Measurements from ENCODE around the gene KLF4. TPM values are rescaled to one million over a fixed set of nuclear protein-coding genes. Genes with fewer than 3 reads are reported as not detected.

The KLF4 gene
- total RNA-seq, 1 experiment from 2014 or later: 5.9 TPM

DNA sequence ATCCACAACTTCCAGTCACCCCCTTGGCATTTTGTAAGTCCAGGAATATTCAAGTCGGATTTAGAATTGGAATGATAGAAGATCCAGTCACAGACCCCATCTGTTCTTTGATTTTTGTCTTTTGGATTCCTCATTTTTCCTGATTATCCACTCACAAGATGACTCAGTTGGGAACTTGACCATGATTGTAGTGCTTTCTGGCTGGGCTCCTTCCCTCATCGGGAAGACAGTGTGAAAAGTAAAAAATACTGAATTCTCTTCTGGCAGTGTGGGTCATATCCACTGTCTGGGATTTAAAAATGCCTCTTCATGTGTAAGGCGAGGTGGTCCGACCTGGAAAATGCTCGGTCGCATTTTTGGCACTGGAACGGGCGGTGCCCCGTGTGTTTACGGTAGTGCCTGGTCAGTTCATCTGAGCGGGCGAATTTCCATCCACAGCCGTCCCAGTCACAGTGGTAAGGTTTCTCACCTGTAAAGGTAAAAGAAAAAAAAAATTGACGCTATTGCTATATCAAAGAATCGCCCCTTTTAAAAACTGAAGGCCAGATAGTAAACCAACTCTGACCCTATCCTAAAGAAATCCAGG lies 4.0 kb downstream of the KLF4 start:
- ChIA-PET POLR2A (no interaction called here), CTCF (no interaction called here)
- ATAC-seq (no peak), DNase-seq (ENCODE audit: low spot score) (no peak)
- Mint-ChIP-seq H3K4me3 (no peak overlapping the region), H3K36me3 (peaks cover 2% of the 10 kb centered on the region; the same call in 1 of the 2 replicates), H3K9me3 (no peaks in the 10 kb centered on the region), H3K27ac (no peak overlapping the region), H3K27me3 (ENCODE audit: low read depth) (peaks cover 42% of the 10 kb centered on the region), H3K4me1 (peaks cover 25% of the 10 kb centered on the region)
- TF ChIP-seq PRRX2 (CRISPR knock-in tag; IDR thresholded peaks at IDR 0.05): no peak
- TF ChIP-seq NFATC4 (CRISPR knock-in tag; IDR thresholded peaks at IDR 0.05): no peak
- TF ChIP-seq, protein P1, sequence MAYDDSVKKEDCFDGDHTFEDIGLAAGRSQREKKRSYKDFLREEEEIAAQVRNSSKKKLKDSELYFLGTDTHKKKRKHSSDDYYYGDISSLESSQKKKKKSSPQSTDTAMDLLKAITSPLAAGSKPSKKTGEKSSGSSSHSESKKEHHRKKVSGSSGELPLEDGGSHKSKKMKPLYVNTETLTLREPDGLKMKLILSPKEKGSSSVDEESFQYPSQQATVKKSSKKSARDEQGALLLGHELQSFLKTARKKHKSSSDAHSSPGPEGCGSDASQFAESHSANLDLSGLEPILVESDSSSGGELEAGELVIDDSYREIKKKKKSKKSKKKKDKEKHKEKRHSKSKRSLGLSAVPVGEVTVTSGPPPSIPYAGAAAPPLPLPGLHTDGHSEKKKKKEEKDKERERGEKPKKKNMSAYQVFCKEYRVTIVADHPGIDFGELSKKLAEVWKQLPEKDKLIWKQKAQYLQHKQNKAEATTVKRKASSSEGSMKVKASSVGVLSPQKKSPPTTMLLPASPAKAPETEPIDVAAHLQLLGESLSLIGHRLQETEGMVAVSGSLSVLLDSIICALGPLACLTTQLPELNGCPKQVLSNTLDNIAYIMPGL (CRISPR knock-in tag; IDR thresholded peaks at IDR 0.05): no peak
- TF ChIP-seq, protein P2, sequence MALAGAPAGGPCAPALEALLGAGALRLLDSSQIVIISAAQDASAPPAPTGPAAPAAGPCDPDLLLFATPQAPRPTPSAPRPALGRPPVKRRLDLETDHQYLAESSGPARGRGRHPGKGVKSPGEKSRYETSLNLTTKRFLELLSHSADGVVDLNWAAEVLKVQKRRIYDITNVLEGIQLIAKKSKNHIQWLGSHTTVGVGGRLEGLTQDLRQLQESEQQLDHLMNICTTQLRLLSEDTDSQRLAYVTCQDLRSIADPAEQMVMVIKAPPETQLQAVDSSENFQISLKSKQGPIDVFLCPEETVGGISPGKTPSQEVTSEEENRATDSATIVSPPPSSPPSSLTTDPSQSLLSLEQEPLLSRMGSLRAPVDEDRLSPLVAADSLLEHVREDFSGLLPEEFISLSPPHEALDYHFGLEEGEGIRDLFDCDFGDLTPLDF (CRISPR knock-in tag; IDR thresholded peaks at IDR 0.05): no peak
- no peak for TF ChIP-seq EMX1 (CRISPR knock-in tag; IDR thresholded peaks at IDR 0.05)
- TF ChIP-seq TEAD4 (CRISPR knock-in tag; IDR thresholded peaks at IDR 0.05): no peak
- no peak for TF ChIP-seq NR3C1 (CRISPR knock-in tag; conservative IDR thresholded peaks at IDR 0.05; ENCODE audit: low read depth)
- no peak for TF ChIP-seq TP53 (CRISPR knock-in tag; IDR thresholded peaks at IDR 0.05)
- TF ChIP-seq, protein P3, sequence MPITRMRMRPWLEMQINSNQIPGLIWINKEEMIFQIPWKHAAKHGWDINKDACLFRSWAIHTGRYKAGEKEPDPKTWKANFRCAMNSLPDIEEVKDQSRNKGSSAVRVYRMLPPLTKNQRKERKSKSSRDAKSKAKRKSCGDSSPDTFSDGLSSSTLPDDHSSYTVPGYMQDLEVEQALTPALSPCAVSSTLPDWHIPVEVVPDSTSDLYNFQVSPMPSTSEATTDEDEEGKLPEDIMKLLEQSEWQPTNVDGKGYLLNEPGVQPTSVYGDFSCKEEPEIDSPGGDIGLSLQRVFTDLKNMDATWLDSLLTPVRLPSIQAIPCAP (CRISPR knock-in tag; IDR thresholded peaks at IDR 0.05): no peak
- TF ChIP-seq TEAD1 (CRISPR knock-in tag; IDR thresholded peaks at IDR 0.05): no peak
- TF ChIP-seq JAZF1 (CRISPR knock-in tag; IDR thresholded peaks at IDR 0.05): no peak
- TF ChIP-seq NFYB (CRISPR knock-in tag; conservative IDR thresholded peaks at IDR 0.05; ENCODE audit: low read depth): no peak
- no peak for TF ChIP-seq CBFB (CRISPR knock-in tag; IDR thresholded peaks at IDR 0.05; ENCODE audit: low read depth)
- TF ChIP-seq, protein P4, sequence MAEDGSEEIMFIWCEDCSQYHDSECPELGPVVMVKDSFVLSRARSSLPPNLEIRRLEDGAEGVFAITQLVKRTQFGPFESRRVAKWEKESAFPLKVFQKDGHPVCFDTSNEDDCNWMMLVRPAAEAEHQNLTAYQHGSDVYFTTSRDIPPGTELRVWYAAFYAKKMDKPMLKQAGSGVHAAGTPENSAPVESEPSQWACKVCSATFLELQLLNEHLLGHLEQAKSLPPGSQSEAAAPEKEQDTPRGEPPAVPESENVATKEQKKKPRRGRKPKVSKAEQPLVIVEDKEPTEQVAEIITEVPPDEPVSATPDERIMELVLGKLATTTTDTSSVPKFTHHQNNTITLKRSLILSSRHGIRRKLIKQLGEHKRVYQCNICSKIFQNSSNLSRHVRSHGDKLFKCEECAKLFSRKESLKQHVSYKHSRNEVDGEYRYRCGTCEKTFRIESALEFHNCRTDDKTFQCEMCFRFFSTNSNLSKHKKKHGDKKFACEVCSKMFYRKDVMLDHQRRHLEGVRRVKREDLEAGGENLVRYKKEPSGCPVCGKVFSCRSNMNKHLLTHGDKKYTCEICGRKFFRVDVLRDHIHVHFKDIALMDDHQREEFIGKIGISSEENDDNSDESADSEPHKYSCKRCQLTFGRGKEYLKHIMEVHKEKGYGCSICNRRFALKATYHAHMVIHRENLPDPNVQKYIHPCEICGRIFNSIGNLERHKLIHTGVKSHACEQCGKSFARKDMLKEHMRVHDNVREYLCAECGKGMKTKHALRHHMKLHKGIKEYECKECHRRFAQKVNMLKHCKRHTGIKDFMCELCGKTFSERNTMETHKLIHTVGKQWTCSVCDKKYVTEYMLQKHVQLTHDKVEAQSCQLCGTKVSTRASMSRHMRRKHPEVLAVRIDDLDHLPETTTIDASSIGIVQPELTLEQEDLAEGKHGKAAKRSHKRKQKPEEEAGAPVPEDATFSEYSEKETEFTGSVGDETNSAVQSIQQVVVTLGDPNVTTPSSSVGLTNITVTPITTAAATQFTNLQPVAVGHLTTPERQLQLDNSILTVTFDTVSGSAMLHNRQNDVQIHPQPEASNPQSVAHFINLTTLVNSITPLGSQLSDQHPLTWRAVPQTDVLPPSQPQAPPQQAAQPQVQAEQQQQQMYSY (CRISPR knock-in tag; IDR thresholded peaks at IDR 0.05): no peak
- TF ChIP-seq, protein P5, sequence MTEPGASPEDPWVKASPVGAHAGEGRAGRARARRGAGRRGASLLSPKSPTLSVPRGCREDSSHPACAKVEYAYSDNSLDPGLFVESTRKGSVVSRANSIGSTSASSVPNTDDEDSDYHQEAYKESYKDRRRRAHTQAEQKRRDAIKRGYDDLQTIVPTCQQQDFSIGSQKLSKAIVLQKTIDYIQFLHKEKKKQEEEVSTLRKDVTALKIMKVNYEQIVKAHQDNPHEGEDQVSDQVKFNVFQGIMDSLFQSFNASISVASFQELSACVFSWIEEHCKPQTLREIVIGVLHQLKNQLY (CRISPR knock-in tag; IDR thresholded peaks at IDR 0.05): no peak
- TF ChIP-seq, protein P6, sequence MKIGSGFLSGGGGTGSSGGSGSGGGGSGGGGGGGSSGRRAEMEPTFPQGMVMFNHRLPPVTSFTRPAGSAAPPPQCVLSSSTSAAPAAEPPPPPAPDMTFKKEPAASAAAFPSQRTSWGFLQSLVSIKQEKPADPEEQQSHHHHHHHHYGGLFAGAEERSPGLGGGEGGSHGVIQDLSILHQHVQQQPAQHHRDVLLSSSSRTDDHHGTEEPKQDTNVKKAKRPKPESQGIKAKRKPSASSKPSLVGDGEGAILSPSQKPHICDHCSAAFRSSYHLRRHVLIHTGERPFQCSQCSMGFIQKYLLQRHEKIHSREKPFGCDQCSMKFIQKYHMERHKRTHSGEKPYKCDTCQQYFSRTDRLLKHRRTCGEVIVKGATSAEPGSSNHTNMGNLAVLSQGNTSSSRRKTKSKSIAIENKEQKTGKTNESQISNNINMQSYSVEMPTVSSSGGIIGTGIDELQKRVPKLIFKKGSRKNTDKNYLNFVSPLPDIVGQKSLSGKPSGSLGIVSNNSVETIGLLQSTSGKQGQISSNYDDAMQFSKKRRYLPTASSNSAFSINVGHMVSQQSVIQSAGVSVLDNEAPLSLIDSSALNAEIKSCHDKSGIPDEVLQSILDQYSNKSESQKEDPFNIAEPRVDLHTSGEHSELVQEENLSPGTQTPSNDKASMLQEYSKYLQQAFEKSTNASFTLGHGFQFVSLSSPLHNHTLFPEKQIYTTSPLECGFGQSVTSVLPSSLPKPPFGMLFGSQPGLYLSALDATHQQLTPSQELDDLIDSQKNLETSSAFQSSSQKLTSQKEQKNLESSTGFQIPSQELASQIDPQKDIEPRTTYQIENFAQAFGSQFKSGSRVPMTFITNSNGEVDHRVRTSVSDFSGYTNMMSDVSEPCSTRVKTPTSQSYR (CRISPR knock-in tag; IDR thresholded peaks at IDR 0.05): no peak
